ENCODE results near the gene ANKRD40. TPM values are rescaled to one million over a fixed set of nuclear protein-coding genes. Genes with fewer than 3 reads are reported as not detected.
"Not testable (repeated sequence)": the region's sequence is repeated elsewhere in the genome, so short reads cannot be mapped to it uniquely, and the experiment has no call there.

ANKRD40 gene
- total RNA-seq, 1 donor from 2014 or later, result 47.0 TPM

GRCh38 chr17:50680543-50681262 is 27.0 kb downstream of the ANKRD40 start:
- H3K9me3 Mint-ChIP-seq; H3K4me3 Mint-ChIP-seq; H3K4me1 Mint-ChIP-seq (ENCODE audit: low read depth); H3K36me3 Mint-ChIP-seq (ENCODE audit: low read depth); H3K27ac Mint-ChIP-seq; DNase-seq (ENCODE audit: low spot score): not testable (repeated sequence)
- intact Hi-C loops (cut with micrococcal nuclease), result loop anchor here (5.0 kb wide), 1 partner anchor 48 kb away; the partner anchor contains the start of gene ABCC3
- peaks cover 17% of the 10 kb centered on the region for H3K27me3 Mint-ChIP-seq (ENCODE audit: insufficient read depth)

- Mint-ChIP-seq H3K4me3 (no peak overlapping the region), H3K36me3 (ENCODE audit: low read depth) (no peaks in the 10 kb centered on the region), H3K27me3 (ENCODE audit: insufficient read depth) (peaks cover 18% of the 10 kb centered on the region), H3K27ac (no peak overlapping the region), H3K9me3 (no peaks in the 10 kb centered on the region), H3K4me1 (ENCODE audit: low read depth) (peaks cover 7% of the 10 kb centered on the region)
- intact Hi-C loops (cut with micrococcal nuclease), result loop anchor here (5.0 kb wide), 1 partner anchor 48 kb away; the partner anchor contains the start of gene ABCC3
- no peak for DNase-seq (ENCODE audit: low spot score)
Observed at GRCh38 chr17:50680126-50680525, 27.6 kb downstream of the ANKRD40 start.

GRCh38 chr17:50679008-50679544 is 28.6 kb downstream of the ANKRD40 start:
- Mint-ChIP-seq H3K4me1 (ENCODE audit: low read depth) (peaks cover 7% of the 10 kb centered on the region), H3K4me3 (no peak overlapping the region), H3K9me3 (no peaks in the 10 kb centered on the region), H3K36me3 (ENCODE audit: low read depth) (no peaks in the 10 kb centered on the region), H3K27me3 (ENCODE audit: insufficient read depth) (peaks cover 22% of the 10 kb centered on the region), H3K27ac (no peak overlapping the region)
- no peak for DNase-seq (ENCODE audit: low spot score)
- intact Hi-C loops (cut with micrococcal nuclease), result no loop called here

- Mint-ChIP-seq H3K36me3 (ENCODE audit: low read depth) (no peaks in the 10 kb centered on the region), H3K4me1 (ENCODE audit: low read depth) (peaks cover 7% of the 10 kb centered on the region), H3K4me3 (no peak overlapping the region), H3K9me3 (no peaks in the 10 kb centered on the region), H3K27ac (no peak overlapping the region), H3K27me3 (ENCODE audit: insufficient read depth) (peaks cover 22% of the 10 kb centered on the region)
- DNase-seq (ENCODE audit: low spot score), result no peak
- intact Hi-C loops (cut with micrococcal nuclease), result no loop called here
Observed at GRCh38 chr17:50677851-50678375, 29.8 kb downstream of the ANKRD40 start.

GRCh38 chr17:50676065-50676975 is 31.4 kb downstream of the ANKRD40 start:
- intact Hi-C loops (cut with micrococcal nuclease), result no loop called here
- Mint-ChIP-seq H3K4me3 (no peak overlapping the region), H3K27ac (no peak overlapping the region), H3K4me1 (ENCODE audit: low read depth) (peaks cover 3% of the 10 kb centered on the region), H3K9me3 (no peaks in the 10 kb centered on the region), H3K36me3 (ENCODE audit: low read depth) (no peaks in the 10 kb centered on the region), H3K27me3 (ENCODE audit: insufficient read depth) (peaks cover 15% of the 10 kb centered on the region)
- DNase-seq (ENCODE audit: low spot score), result no peak

GRCh38 chr17:50675627-50676026 is 32.1 kb downstream of the ANKRD40 start:
- H3K4me3 Mint-ChIP-seq, result no peak overlapping the region
- no peak for DNase-seq (ENCODE audit: low spot score)
- H3K4me1 Mint-ChIP-seq (ENCODE audit: low read depth), result no peaks in the 10 kb centered on the region
- intact Hi-C loops (cut with micrococcal nuclease), result no loop called here
- H3K9me3 Mint-ChIP-seq, result no peaks in the 10 kb centered on the region
- no peak overlapping the region for H3K27ac Mint-ChIP-seq
- no peaks in the 10 kb centered on the region for H3K36me3 Mint-ChIP-seq (ENCODE audit: low read depth)
- peaks cover 11% of the 10 kb centered on the region for H3K27me3 Mint-ChIP-seq (ENCODE audit: insufficient read depth)

- no peaks in the 10 kb centered on the region for H3K4me1 Mint-ChIP-seq (ENCODE audit: low read depth)
- no peaks in the 10 kb centered on the region for H3K36me3 Mint-ChIP-seq (ENCODE audit: low read depth)
- peaks cover 8% of the 10 kb centered on the region for H3K27me3 Mint-ChIP-seq (ENCODE audit: insufficient read depth)
- no peak for DNase-seq (ENCODE audit: low spot score)
- intact Hi-C loops (cut with micrococcal nuclease), result no loop called here
- H3K27ac Mint-ChIP-seq, result no peak overlapping the region
- H3K9me3 Mint-ChIP-seq, result no peaks in the 10 kb centered on the region
- no peak overlapping the region for H3K4me3 Mint-ChIP-seq
Observed at GRCh38 chr17:50675190-50675589, 32.5 kb downstream of the ANKRD40 start.

- H3K4me1 Mint-ChIP-seq (ENCODE audit: low read depth), result no peaks in the 10 kb centered on the region
- intact Hi-C loops (cut with micrococcal nuclease), result no loop called here
- H3K27me3 Mint-ChIP-seq (ENCODE audit: insufficient read depth), result peaks cover 4% of the 10 kb centered on the region
- H3K4me3 Mint-ChIP-seq, result no peak overlapping the region
- DNase-seq (ENCODE audit: low spot score), result no peak
- H3K36me3 Mint-ChIP-seq (ENCODE audit: low read depth), result no peaks in the 10 kb centered on the region
- H3K27ac Mint-ChIP-seq, result peak overlapping the region; percentile 40
- H3K9me3 Mint-ChIP-seq, result no peaks in the 10 kb centered on the region
Observed at GRCh38 chr17:50672831-50673551, 34.7 kb downstream of the ANKRD40 start.

GRCh38 chr17:50672071-50672470 is 35.6 kb downstream of the ANKRD40 start:
- Mint-ChIP-seq H3K4me3 (no peak overlapping the region), H3K27ac (no peak overlapping the region), H3K27me3 (ENCODE audit: insufficient read depth) (peaks cover 4% of the 10 kb centered on the region), H3K4me1 (ENCODE audit: low read depth) (no peaks in the 10 kb centered on the region), H3K36me3 (ENCODE audit: low read depth) (no peaks in the 10 kb centered on the region), H3K9me3 (no peaks in the 10 kb centered on the region)
- intact Hi-C loops (cut with micrococcal nuclease), result no loop called here
- no peak for DNase-seq (ENCODE audit: low spot score)

- Mint-ChIP-seq H3K27me3 (ENCODE audit: insufficient read depth) (no peaks in the 10 kb centered on the region), H3K27ac (no peak overlapping the region), H3K4me3 (no peak overlapping the region), H3K4me1 (ENCODE audit: low read depth) (no peaks in the 10 kb centered on the region), H3K9me3 (no peaks in the 10 kb centered on the region), H3K36me3 (ENCODE audit: low read depth) (no peaks in the 10 kb centered on the region)
- intact Hi-C loops (cut with micrococcal nuclease), result no loop called here
- DNase-seq (ENCODE audit: low spot score), result no peak
Observed at GRCh38 chr17:50668838-50669581, 38.7 kb downstream of the ANKRD40 start.

- H3K4me1 Mint-ChIP-seq (ENCODE audit: low read depth), result peaks cover 1% of the 10 kb centered on the region
- intact Hi-C loops (cut with micrococcal nuclease), result no loop called here
- no peak overlapping the region for H3K27ac Mint-ChIP-seq
- DNase-seq (ENCODE audit: low spot score), result no peak
- no peaks in the 10 kb centered on the region for H3K36me3 Mint-ChIP-seq (ENCODE audit: low read depth)
- H3K9me3 Mint-ChIP-seq, result no peaks in the 10 kb centered on the region
- H3K4me3 Mint-ChIP-seq, result no peak overlapping the region
- peaks cover 1% of the 10 kb centered on the region for H3K27me3 Mint-ChIP-seq (ENCODE audit: insufficient read depth)
Observed at GRCh38 chr17:50668025-50668837, 39.5 kb downstream of the ANKRD40 start.
